Neural progenitor cell (in vitro differentiated cells): ENCODE measurements around the gene DNAAF6.

Experiments used
- CTCF ChIP-seq: fragments of 200-600 bp; sonication (generic); IDR thresholded peaks from 2 replicates; pipeline ENCODE4 v1.5.1; 2017; ENCODE audit warnings: antibody characterized with exemption, mild to moderate bottlenecking
- EZH2 ChIP-seq: fragments of 200-600 bp; sonication (generic); IDR thresholded peaks from 2 replicates; pipeline ENCODE4 v1.6.1; 2017; ENCODE audit warnings: antibody characterized with exemption, mild to moderate bottlenecking, moderate library complexity

GRCh38 chrX:107207089-107207488, 678 bp downstream of the DNAAF6 start:
- TF ChIP-seq CTCF: no peak
- no peak for TF ChIP-seq EZH2
